H1 (cell line): ENCODE results near the gene RABEP2. TPM values are rescaled to one million over a fixed set of nuclear protein-coding genes. Genes with fewer than 3 reads are reported as not detected.

Experiments used
- CTCF ChIA-PET: fragments of 300-600 bp; sonication (Branson Sonifier 250); formaldehyde crosslinking; loops from one replicate; lab custom pipeline; 2021; ENCODE audit not compliant: partially characterized antibody; lab: Charles Lee
- POLR2A ChIA-PET: fragments of 300-600 bp; sonication (Branson Sonifier 250); formaldehyde crosslinking; loops from one replicate; lab custom pipeline; 2021; ENCODE audit warnings: inconsistent platforms; ENCODE audit not compliant: partially characterized antibody; lab: Charles Lee
- DNase-seq, 2 experiments: peaks; one replicate each; pipeline versions ENCODE4 v3.0.0 to v3.0.0-alpha.2; 2010 to 2022; ENCODE audit warnings: low spot score in 2 of 2, low read depth in 1 of 2, mixed read lengths in 1 of 2
- FAIRE-seq: peaks from 2 replicates; lab custom pipeline; 2011; peaks lifted over from hg19 to GRCh38; lab: Jason Lieb, UNC
- H2AFZ ChIP-seq: 2 replicates; pipeline ENCODE4 v1.8.1; 2012; ENCODE audit warnings: low read length, inconsistent platforms
- H2AK5ac ChIP-seq: 2 replicates; pipeline ENCODE4 v1.6.1; 2013; ENCODE audit warnings: low read depth, low read length
- H2BK120ac ChIP-seq: replicated peaks from 2 replicates; pipeline ENCODE3; 2013; ENCODE audit warnings: low read depth, low read length, inconsistent platforms
- H2BK12ac ChIP-seq: 2 replicates; pipeline ENCODE4 v1.6.1; 2013; ENCODE audit warnings: low read depth, low read length
- H2BK15ac ChIP-seq: 2 replicates; pipeline ENCODE4 v1.6.1; 2013; ENCODE audit warnings: low read length
- H2BK20ac ChIP-seq: 2 replicates; pipeline ENCODE4 v1.6.1; 2013; ENCODE audit warnings: low read length
- H2BK5ac ChIP-seq: 2 replicates; pipeline ENCODE4 v1.6.1; 2013; ENCODE audit warnings: low read depth, low read length
- H3K14ac ChIP-seq: 2 replicates; pipeline ENCODE4 v1.6.1; 2013; ENCODE audit warnings: inconsistent platforms; ENCODE audit not compliant: insufficient read length
- H3K18ac ChIP-seq: 2 replicates; pipeline ENCODE4 v1.6.1; 2013; ENCODE audit warnings: low read length; ENCODE audit errors: extremely low read depth
- H3K23ac ChIP-seq: 2 replicates; pipeline ENCODE4 v1.6.1; 2013; ENCODE audit warnings: inconsistent platforms; ENCODE audit not compliant: insufficient read length
- H3K23me2 ChIP-seq: 2 replicates; pipeline ENCODE4 v1.6.1; 2013; ENCODE audit warnings: low read depth, low read length
- H3K27ac ChIP-seq: 2 replicates; pipeline ENCODE4 v1.6.1; 2011; ENCODE audit warnings: low read depth, low read length, inconsistent platforms
- H3K27me3 ChIP-seq, 4 experiments: replicated peaks in 1 of 4; 1 replicate in 1 of 4; 2 replicates in 3 of 4; pipeline versions ENCODE4 v1.6.1 to v1.8.1; 2011 to 2013; ENCODE audit warnings: low read length in 3 of 4, mild to moderate bottlenecking in 3 of 4, inconsistent platforms in 2 of 4, mixed read lengths in 2 of 4, moderate library complexity in 1 of 4; ENCODE audit not compliant: control insufficient read depth in 3 of 4, insufficient read depth in 3 of 4; ENCODE audit errors: extremely low read depth in 1 of 4
- H3K36me3 ChIP-seq, 4 experiments: 2 replicates each; pipeline versions ENCODE4 v1.6.1 to v1.8.1; 2011 to 2013; ENCODE audit warnings: mild to moderate bottlenecking in 4 of 4, low read length in 3 of 4, moderate library complexity in 2 of 4, control low read depth in 1 of 4, inconsistent platforms in 1 of 4; ENCODE audit not compliant: insufficient read depth in 4 of 4, control insufficient read depth in 2 of 4
- H3K4ac ChIP-seq: replicated peaks from 2 replicates; pipeline ENCODE3; 2013; ENCODE audit warnings: low read length, low read depth, mixed read lengths, inconsistent platforms; ENCODE audit not compliant: insufficient read length
- H3K4me1 ChIP-seq, 4 experiments: replicated peaks in 1 of 4; 1 replicate in 1 of 4; 2 replicates in 3 of 4; pipeline versions ENCODE4 v1.6.1 to v1.8.1; 2011 to 2013; ENCODE audit warnings: low read length in 3 of 4, inconsistent platforms in 2 of 4, mixed read lengths in 1 of 4; ENCODE audit not compliant: insufficient read depth in 4 of 4, control insufficient read depth in 3 of 4
- H3K4me2 ChIP-seq, 2 experiments: 2 replicates each; pipeline versions ENCODE4 v1.6.1 to v1.8.1; 2011 to 2013; ENCODE audit warnings: low read depth in 2 of 2, low read length in 2 of 2, control low read depth in 1 of 2, inconsistent platforms in 1 of 2, mild to moderate bottlenecking in 1 of 2; ENCODE audit not compliant: insufficient read depth in 1 of 2
- H3K4me3 ChIP-seq, 4 experiments: fragments of 200-600, 300-600 bp in 1 of 4; sonication (generic), shearing (Covaris generic), sonication (Bioruptor Twin) in 1 of 4; 2 replicates each; pipeline versions ENCODE4 v1.5.1 to v1.8.1; 2011 to 2016; ENCODE audit warnings: low read length in 4 of 4, low read depth in 3 of 4, control low read depth in 2 of 4, inconsistent platforms in 2 of 4, mild to moderate bottlenecking in 2 of 4, mixed read lengths in 1 of 4, moderate library complexity in 1 of 4; ENCODE audit not compliant: insufficient read depth in 2 of 4; ENCODE audit errors: extremely low read depth in 1 of 4
- H3K56ac ChIP-seq: replicated peaks from 2 replicates; pipeline ENCODE3; 2013; ENCODE audit warnings: low read depth, mild to moderate bottlenecking, mixed read lengths, low read length, inconsistent platforms; ENCODE audit not compliant: insufficient read length
- H3K79me1 ChIP-seq: 2 replicates; pipeline ENCODE4 v1.6.1; 2013; ENCODE audit warnings: low read depth, low read length, control low read depth
- H3K79me2 ChIP-seq, 2 experiments: 2 replicates each; pipeline versions ENCODE4 v1.6.1 to v1.8.1; 2012 to 2013; ENCODE audit warnings: low read length in 2 of 2, mild to moderate bottlenecking in 2 of 2, inconsistent platforms in 1 of 2; ENCODE audit not compliant: insufficient read depth in 2 of 2, control insufficient read depth in 1 of 2
- H3K9ac ChIP-seq, 4 experiments: replicated peaks in 1 of 4; 1 replicate in 1 of 4; 2 replicates in 3 of 4; pipeline versions ENCODE4 v1.6.1 to v1.8.1; 2011 to 2013; ENCODE audit warnings: low read depth in 3 of 4, low read length in 3 of 4, control low read depth in 2 of 4, mild to moderate bottlenecking in 2 of 4, moderate library complexity in 2 of 4, inconsistent platforms in 1 of 4; ENCODE audit errors: extremely low read depth in 1 of 4
- H3K9me3 ChIP-seq, 2 experiments: 2 replicates each; pipeline versions ENCODE4 v1.6.1 to v1.8.1; 2012 to 2013; ENCODE audit warnings: mild to moderate bottlenecking in 2 of 2, moderate library complexity in 2 of 2, control low read depth in 1 of 2, inconsistent platforms in 1 of 2, low read depth in 1 of 2, low read length in 1 of 2, mixed read lengths in 1 of 2; ENCODE audit not compliant: insufficient read depth in 2 of 2
- H4K20me1 ChIP-seq, 2 experiments: replicated peaks in 1 of 2; 2 replicates each; pipeline versions ENCODE3 to v1.8.1; 2011 to 2013; ENCODE audit warnings: inconsistent platforms in 2 of 2, low read length in 2 of 2, mild to moderate bottlenecking in 1 of 2; ENCODE audit not compliant: insufficient read depth in 2 of 2, control insufficient read depth in 1 of 2
- H4K5ac ChIP-seq: 2 replicates; pipeline ENCODE4 v1.6.1; 2013; ENCODE audit warnings: low read length, low read depth, mixed read lengths, inconsistent platforms; ENCODE audit not compliant: insufficient read length
- H4K8ac ChIP-seq: 2 replicates; pipeline ENCODE4 v1.8.0; 2013; ENCODE audit warnings: mild to moderate bottlenecking, moderate library complexity, low read length, inconsistent platforms; ENCODE audit not compliant: insufficient read depth; ENCODE audit errors: extremely low read depth
- H4K91ac ChIP-seq: replicated peaks from 2 replicates; pipeline ENCODE3; 2013; ENCODE audit warnings: low read length, mixed read lengths, inconsistent platforms; ENCODE audit not compliant: insufficient read length
- HDAC6 ChIP-seq: IDR thresholded peaks from one replicate; pipeline ENCODE4 v1.7.1; 2012; ENCODE audit warnings: low read depth, mild to moderate bottlenecking, inconsistent platforms, low read length, moderate library complexity
- JUN ChIP-seq: IDR thresholded peaks from 2 replicates; pipeline ENCODE4 v1.6.1; 2011; ENCODE audit warnings: low read depth, mild to moderate bottlenecking, improper control_type of control experiment, low read length
- SP1 ChIP-seq: IDR thresholded peaks from 2 replicates; pipeline ENCODE4 v1.6.1; 2011; ENCODE audit warnings: low read depth, low read length
- TCF12 ChIP-seq: IDR thresholded peaks from 2 replicates; pipeline ENCODE4 v1.6.1; 2011; ENCODE audit warnings: low read depth, mild to moderate bottlenecking, low read length
- WGBS, 2 experiments: shearing (Covaris generic) in 1 of 2; methylation state at CpG; one replicate each; pipeline versions ENCODE4 v1.1.6 to v1.1.7; 2013 to 2015; ENCODE audit warnings: low lambda C conversion rate in 2 of 2, mixed read lengths in 2 of 2, inconsistent platforms in 1 of 2, low coverage in 1 of 2, missing lambda C conversion rate in 1 of 2; ENCODE audit not compliant: insufficient replicate concordance in 2 of 2, insufficient coverage in 1 of 2, insufficient read length in 1 of 2; ENCODE audit errors: extremely low coverage in 1 of 2, missing lambda C conversion rate in 1 of 2; 5-methylcytosine and 5-hydroxymethylcytosine counted together
- polyA plus RNA-seq, 7 experiments: library from polyadenylated mRNA; depleted of rRNA in 3 of 7; stranded (reverse) in 5 of 7; unstranded in 2 of 7; fragments of >200 nt in 5 of 7; fragments of 200-250 nt in 2 of 7; gene quantifications; 1 replicate in 5 of 7; 2 replicates in 1 of 7; 4 replicates in 1 of 7; pipeline versions ENCODE4 v1.2.1 to v1.2.3, GENCODE V29; 2011 to 2013; ENCODE audit warnings: missing spikeins in 2 of 7, mixed read lengths in 2 of 7
- total RNA-seq: library from RNA; stranded (reverse); fragmentation: NEBNext Ultra II Directional; extraction: Animal tissue kit (Norgen Biotek cat#: 25700); gene quantifications from 2 replicates; pipeline ENCODE4 v1.2.1, GENCODE V29; 2021
- TF ChIP-seq, protein P1 (sequence below): IDR thresholded peaks from 2 replicates; pipeline ENCODE4 v1.6.1; 2012; ENCODE audit warnings: inconsistent platforms
- TF ChIP-seq, protein P2 (sequence below): IDR thresholded peaks from 2 replicates; pipeline ENCODE4 v1.6.1; 2012; ENCODE audit warnings: low read length, inconsistent platforms

Gene RABEP2
- total and polyA plus RNA-seq, 2 of the 8 experiments (the other 6 are each of a cell fraction or from before 2014, with no cell fraction given), result 10.4 to 14.9 TPM

DNA sequence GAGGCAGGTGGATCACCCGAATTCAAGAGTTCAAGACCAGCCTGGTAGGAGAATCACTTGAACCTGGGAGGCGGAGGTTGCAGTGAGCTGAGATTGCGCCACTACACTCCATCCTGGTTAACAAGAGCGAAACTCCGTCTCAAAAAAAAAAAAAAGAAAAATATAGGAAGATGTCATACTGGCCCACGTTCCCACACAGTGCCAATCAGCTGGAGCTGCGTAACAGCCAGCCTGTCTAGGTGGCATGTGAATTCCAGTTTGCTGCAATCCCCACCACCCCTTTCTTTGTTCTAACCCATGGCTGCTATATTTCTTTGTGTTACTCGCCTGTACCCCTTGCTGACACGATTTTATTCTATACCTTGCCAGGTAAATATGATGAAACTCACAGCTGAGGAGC is 33.2 kb upstream of the RABEP2 start:
- ChIA-PET POLR2A (interaction anchor here (0.6 to 1.6 kb wide), 5 partner anchors 11 to 763 kb away, joined by 3 to 4 read pairs (median 3); no protein-coding TSS in a partner anchor), CTCF (interaction anchor here (0.6 to 0.7 kb wide), 3 partner anchors 19 to 771 kb away, joined by 3 to 4 read pairs (median 3); no protein-coding TSS in a partner anchor)
- Histone ChIP-seq H4K20me1 (peaks cover 3 to 4% of the 10 kb centered on the region in 2 experiments), H2AK5ac (no peak overlapping the region), H2AFZ (no peak overlapping the region), H3K4me1 (no peaks in the 10 kb centered on the region), H3K23ac (no peak overlapping the region), H3K9me3 (no peaks in the 10 kb centered on the region), H3K27me3 (no peaks in the 10 kb centered on the region), H3K36me3 (peaks cover 29 to 77% (median 62%) of the 10 kb centered on the region in 4 experiments), H3K23me2 (no peaks in the 10 kb centered on the region), H2BK15ac (no peak overlapping the region), H2BK5ac (no peak overlapping the region), H3K9ac (no peak overlapping the region), H3K79me2 (peaks cover 0 to 3% of the 10 kb centered on the region in 2 experiments; a peak in 1 of 4 replicates), H3K4me3 (no peak overlapping the region), H3K56ac (no peak overlapping the region), H2BK12ac (no peak overlapping the region), H2BK20ac (no peak overlapping the region), H3K79me1 (peaks cover 4% of the 10 kb centered on the region), H4K5ac (no peak overlapping the region), H3K18ac (no peak overlapping the region), H3K4me2 (no peak overlapping the region), H4K8ac (no peak overlapping the region), H3K14ac (no peak overlapping the region), H3K27ac (no peak overlapping the region), H3K4ac (no peak overlapping the region), H2BK120ac (no peak overlapping the region), H4K91ac (no peak overlapping the region)
- 93% methylated on average over 8 of the region's 9 CpGs; no CpG with 5 or more reads in 1 of the 2 experiments for WGBS, 2 experiments
- no peak for FAIRE-seq
- TF ChIP-seq TCF12 (no peak), JUN (no peak), SP1 (no peak), HDAC6 (no peak)
- TF ChIP-seq, protein P1, sequence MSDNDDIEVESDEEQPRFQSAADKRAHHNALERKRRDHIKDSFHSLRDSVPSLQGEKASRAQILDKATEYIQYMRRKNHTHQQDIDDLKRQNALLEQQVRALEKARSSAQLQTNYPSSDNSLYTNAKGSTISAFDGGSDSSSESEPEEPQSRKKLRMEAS, result no peak
- TF ChIP-seq, protein P2, sequence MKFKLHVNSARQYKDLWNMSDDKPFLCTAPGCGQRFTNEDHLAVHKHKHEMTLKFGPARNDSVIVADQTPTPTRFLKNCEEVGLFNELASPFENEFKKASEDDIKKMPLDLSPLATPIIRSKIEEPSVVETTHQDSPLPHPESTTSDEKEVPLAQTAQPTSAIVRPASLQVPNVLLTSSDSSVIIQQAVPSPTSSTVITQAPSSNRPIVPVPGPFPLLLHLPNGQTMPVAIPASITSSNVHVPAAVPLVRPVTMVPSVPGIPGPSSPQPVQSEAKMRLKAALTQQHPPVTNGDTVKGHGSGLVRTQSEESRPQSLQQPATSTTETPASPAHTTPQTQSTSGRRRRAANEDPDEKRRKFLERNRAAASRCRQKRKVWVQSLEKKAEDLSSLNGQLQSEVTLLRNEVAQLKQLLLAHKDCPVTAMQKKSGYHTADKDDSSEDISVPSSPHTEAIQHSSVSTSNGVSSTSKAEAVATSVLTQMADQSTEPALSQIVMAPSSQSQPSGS, result no peak
- no peak for DNase-seq
